IPS DF 19.7 (cell line): Measurements from ENCODE around the gene LHFPL6.

Experiments used
- DNase-seq: peaks from one replicate; pipeline ENCODE4 v3.0.0-alpha.2; 2013; ENCODE audit warnings: low read depth, low spot score

LHFPL6 gene

GRCh38 chr13:39468306-39468705 lies 134.7 kb downstream of the LHFPL6 start:
- no peak for DNase-seq

- DNase-seq: no peak
These were observed 139.4 kb downstream of the LHFPL6 start for GRCh38 chr13:39463611-39464010.

GRCh38 chr13:39462906-39463305 lies 140.1 kb downstream of the LHFPL6 start:
- no peak for DNase-seq

GRCh38 chr13:39462428-39462827 lies 140.6 kb downstream of the LHFPL6 start:
- DNase-seq: no peak

- no peak for DNase-seq
These were observed 141.2 kb downstream of the LHFPL6 start for GRCh38 chr13:39461685-39462266.

- DNase-seq: no peak
These were observed 145.7 kb downstream of the LHFPL6 start for GRCh38 chr13:39457274-39457673.

- DNase-seq: no peak
These were observed 147.3 kb downstream of the LHFPL6 start for GRCh38 chr13:39455521-39456175.

GRCh38 chr13:39452834-39453233 lies 150.2 kb downstream of the LHFPL6 start:
- DNase-seq: no peak

GRCh38 chr13:39452417-39452816 lies 150.6 kb downstream of the LHFPL6 start:
- no peak for DNase-seq

GRCh38 chr13:39451860-39452301 lies 151.1 kb downstream of the LHFPL6 start:
- DNase-seq: no peak

GRCh38 chr13:39451301-39451700 lies 151.7 kb downstream of the LHFPL6 start:
- DNase-seq: no peak

GRCh38 chr13:39450176-39450575 lies 152.8 kb downstream of the LHFPL6 start:
- DNase-seq: no peak

GRCh38 chr13:39448834-39449233 lies 154.2 kb downstream of the LHFPL6 start:
- DNase-seq: no peak

- DNase-seq: no peak
These were observed 156.1 kb downstream of the LHFPL6 start for GRCh38 chr13:39446865-39447264.

- no peak for DNase-seq
These were observed 158.1 kb downstream of the LHFPL6 start for GRCh38 chr13:39444866-39445265.

- no peak for DNase-seq
These were observed 169.3 kb downstream of the LHFPL6 start for GRCh38 chr13:39433651-39434050.

- DNase-seq: no peak
These were observed 170.8 kb downstream of the LHFPL6 start for GRCh38 chr13:39432196-39432595.

- DNase-seq: no peak
These were observed 180.0 kb downstream of the LHFPL6 start for GRCh38 chr13:39422845-39423565.

- DNase-seq: no peak
These were observed 183.1 kb downstream of the LHFPL6 start for GRCh38 chr13:39419876-39420275.

- no peak for DNase-seq
These were observed 183.9 kb downstream of the LHFPL6 start for GRCh38 chr13:39419068-39419467.

GRCh38 chr13:39418424-39418823 lies 184.6 kb downstream of the LHFPL6 start:
- no peak for DNase-seq

- no peak for DNase-seq
These were observed 185.3 kb downstream of the LHFPL6 start for GRCh38 chr13:39417643-39418042.

GRCh38 chr13:39417131-39417530 lies 185.9 kb downstream of the LHFPL6 start:
- DNase-seq: no peak
